Measurements from ENCODE around the gene RHBDD1. TPM values are rescaled to one million over a fixed set of nuclear protein-coding genes. Genes with fewer than 3 reads are reported as not detected.

RHBDD1 gene
- total RNA-seq (128 and 142 TPM in 2 replicates), polyA plus RNA-seq (20.6 and 21.2 TPM in 2 replicates), polyA minus RNA-seq (89.9 and 90.2 TPM in 2 replicates)
- 122 TPM for total RNA-seq (2013)

GRCh38 chr2:226835796-226836547 is at the start of gene RHBDD1:
Gene RHBDD1, plus strand, starts transcription at chr2:226836054. Its CDS starts 28,640 bp downstream, at chr2:226864694.
- Histone ChIP-seq H3K27me3 (replicated peaks in 1 of 4; ENCODE audit: control extremely low read depth in 1 of 4, control insufficient read depth in 3 of 4, insufficient read depth in 4 of 4, low read length in 3 of 4) (no peaks in the 10 kb centered on the region), H4K20me1 (ENCODE audit: control insufficient read depth, insufficient read depth, low read length, poor library complexity, severe bottlenecking) (peaks cover 9% of the 10 kb centered on the region), H3K9me3 (ENCODE audit: control extremely low read depth in 1 of 3, control insufficient read depth in 2 of 3, insufficient read depth in 1 of 3, low read length in 2 of 3) (peaks cover 0 to 5% (median 0%) of the 10 kb centered on the region in 3 donors), H3K79me2 (ENCODE audit: control insufficient read depth, insufficient read depth, low read length) (peaks cover 59% of the 10 kb centered on the region), H3K4me3 (ENCODE audit: control extremely low read depth in 1 of 5, extremely low read depth in 1 of 5, insufficient read depth in 1 of 5, low read depth in 2 of 5, low read length in 4 of 5) (peak within 1 kb of the TSS; percentile 63 to 89 (median 81)), H3K27ac (ENCODE audit: low read length in 2 of 2) (peak within 1 kb of the TSS; percentile 95 to 99), H3K9ac (ENCODE audit: low read length) (peak within 1 kb of the TSS; percentile 98), H3K4me1 (ENCODE audit: control insufficient read depth in 2 of 2, insufficient read depth in 2 of 2, low read length in 2 of 2) (peaks cover 46 to 50% of the 10 kb centered on the region in 2 donors), H2AFZ (ENCODE audit: insufficient read depth, low read depth, low read length, poor library complexity, severe bottlenecking) (peak within 1 kb of the TSS; percentile 77), H3K36me3 (replicated peaks in 1 of 2; ENCODE audit: control extremely low read depth in 1 of 2, control insufficient read depth in 1 of 2, extremely low read depth in 1 of 2, insufficient read depth in 2 of 2, low read length in 1 of 2) (peaks cover 0 to 2% of the 10 kb centered on the region in 2 experiments), H3K4me2 (replicated peaks; ENCODE audit: low read depth, low read length, poor library complexity, severe bottlenecking) (peak within 1 kb of the TSS; percentile 87)
- peak; percentile 98 for DNase-seq
- Mint-ChIP-seq H3K4me3 (peak within 1 kb of the TSS; percentile 98), H3K9me3 (ENCODE audit: insufficient read depth) (no peaks in the 10 kb centered on the region), H3K27me3 (no peaks in the 10 kb centered on the region), H3K27ac (peak within 1 kb of the TSS; percentile 100), H3K4me1 (peaks cover 52% of the 10 kb centered on the region)
- TF ChIP-seq CTCF (IDR thresholded peaks at IDR 0.05) (no peak), EZH2 (IDR thresholded peaks at IDR 0.05; ENCODE audit: borderline replicate concordance, insufficient read depth, low read depth, low read length, poor library complexity, severe bottlenecking) (no peak)
- under 1% methylated on average over 75 of the region's 75 CpGs for WGBS (ENCODE audit: insufficient coverage)
- intact Hi-C loops (cut with micrococcal nuclease), result loop anchor here (1.0 to 5.0 kb wide), 7 partner anchors 7 to 149 kb away; no protein-coding TSS in a partner anchor
- ChIA-PET POLR2A (interaction anchor here (0.7 to 2.5 kb wide), 7 partner anchors 10 to 148 kb away, joined by 3 to 16 read pairs (median 3); partner anchors contain the start of gene IRS1), CTCF (interaction anchor here (0.7 to 3.1 kb wide), 11 partner anchors 15 to 620 kb away, joined by 3 to 13 read pairs (median 6); partner anchors contain the start of gene IRS1)
- ATAC-seq (ENCODE audit: low read depth), result peak; percentile 84

- POLR2A ChIA-PET, result no interaction called here
- Histone ChIP-seq H3K9me3 (ENCODE audit: control extremely low read depth in 1 of 3, control insufficient read depth in 2 of 3, insufficient read depth in 1 of 3, low read length in 2 of 3) (peaks cover 0 to 1% (median 0%) of the 10 kb centered on the region in 3 donors), H3K27ac (ENCODE audit: low read length in 2 of 2) (no peak overlapping the region), H3K27me3 (replicated peaks in 1 of 4; ENCODE audit: control extremely low read depth in 1 of 4, control insufficient read depth in 3 of 4, insufficient read depth in 4 of 4, low read length in 3 of 4) (no peaks in the 10 kb centered on the region), H3K9ac (ENCODE audit: low read length) (no peak overlapping the region), H2AFZ (ENCODE audit: insufficient read depth, low read depth, low read length, poor library complexity, severe bottlenecking) (no peak overlapping the region), H3K36me3 (replicated peaks in 1 of 2; ENCODE audit: control extremely low read depth in 1 of 2, control insufficient read depth in 1 of 2, extremely low read depth in 1 of 2, insufficient read depth in 2 of 2, low read length in 1 of 2) (no peaks in the 10 kb centered on the region), H3K79me2 (ENCODE audit: control insufficient read depth, insufficient read depth, low read length) (no peaks in the 10 kb centered on the region), H3K4me1 (ENCODE audit: control insufficient read depth in 2 of 2, insufficient read depth in 2 of 2, low read length in 2 of 2) (peaks cover 12 to 18% of the 10 kb centered on the region in 2 donors), H3K4me2 (replicated peaks; ENCODE audit: low read depth, low read length, poor library complexity, severe bottlenecking) (no peak overlapping the region), H4K20me1 (ENCODE audit: control insufficient read depth, insufficient read depth, low read length, poor library complexity, severe bottlenecking) (no peaks in the 10 kb centered on the region), H3K4me3 (ENCODE audit: control extremely low read depth in 1 of 5, extremely low read depth in 1 of 5, insufficient read depth in 1 of 5, low read depth in 2 of 5, low read length in 4 of 5) (no peak overlapping the region)
- TF ChIP-seq CTCF (IDR thresholded peaks at IDR 0.05) (no peak), EZH2 (IDR thresholded peaks at IDR 0.05; ENCODE audit: borderline replicate concordance, insufficient read depth, low read depth, low read length, poor library complexity, severe bottlenecking) (no peak)
- ATAC-seq (ENCODE audit: low read depth) (no peak), DNase-seq (no peak)
- Mint-ChIP-seq H3K4me3 (no peak overlapping the region), H3K27ac (no peak overlapping the region), H3K27me3 (no peaks in the 10 kb centered on the region), H3K4me1 (peaks cover 18% of the 10 kb centered on the region), H3K9me3 (ENCODE audit: insufficient read depth) (no peaks in the 10 kb centered on the region)
- CTCF ChIA-PET, result interaction anchor here (0.6 to 3.8 kb wide), 5 partner anchors 10 to 197 kb away, joined by 3 to 15 read pairs (median 5); partner anchors contain the start of gene IRS1
- intact Hi-C loops (cut with micrococcal nuclease), result no loop called here
Observed at GRCh38 chr2:226788064-226788463, 47.8 kb upstream of the RHBDD1 start.
